HG02763 (cell line): Measurements from ENCODE around the gene MAN2A1.

Experiments
- ATAC-seq: cut with Tn5 transposase; IDR thresholded peaks from one replicate; pipeline ENCODE4 v1.9.1; 2021; ENCODE audit warnings: mild to moderate bottlenecking, moderate library complexity; ENCODE audit not compliant: unreplicated experiment

MAN2A1 gene

DNA sequence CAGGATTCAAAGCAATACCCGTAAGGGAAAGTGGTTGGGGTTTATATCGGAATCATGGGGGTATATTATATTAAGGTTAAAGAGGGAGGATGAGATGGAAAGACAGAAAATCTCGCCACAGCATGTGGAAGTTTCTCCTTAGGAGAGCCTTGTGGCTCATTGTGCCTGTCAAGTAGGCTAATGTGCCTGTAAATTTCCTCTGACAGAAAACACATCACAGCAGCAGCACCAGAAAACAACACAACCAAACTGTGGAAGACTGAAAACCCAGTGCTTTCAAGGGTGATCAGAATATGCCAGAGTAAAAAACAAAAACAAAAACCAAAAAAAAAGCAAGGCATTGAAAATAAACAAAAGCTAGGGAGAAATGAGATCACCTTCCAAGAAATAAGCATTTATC, 11.3 kb upstream of the MAN2A1 start:
- no peak for ATAC-seq

DNA sequence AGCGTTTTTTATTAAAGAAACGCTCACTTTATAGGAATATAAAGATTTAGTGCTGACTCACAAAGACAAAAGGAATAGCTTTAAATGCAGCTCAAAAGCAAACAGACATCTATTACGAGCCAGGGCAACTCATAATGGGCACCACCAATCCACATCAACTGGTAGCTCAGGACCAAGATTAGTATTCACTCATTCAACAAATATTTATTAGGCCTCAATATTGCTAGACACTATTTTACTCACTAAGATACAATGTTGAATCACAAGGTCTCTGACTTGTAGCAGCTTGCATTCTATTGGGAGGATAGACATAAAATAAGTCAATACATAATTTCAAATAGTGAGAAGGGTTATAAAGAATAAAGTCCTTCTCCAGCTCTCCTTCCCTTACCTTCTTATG, 8.0 kb upstream of the MAN2A1 start:
- no peak for ATAC-seq

DNA sequence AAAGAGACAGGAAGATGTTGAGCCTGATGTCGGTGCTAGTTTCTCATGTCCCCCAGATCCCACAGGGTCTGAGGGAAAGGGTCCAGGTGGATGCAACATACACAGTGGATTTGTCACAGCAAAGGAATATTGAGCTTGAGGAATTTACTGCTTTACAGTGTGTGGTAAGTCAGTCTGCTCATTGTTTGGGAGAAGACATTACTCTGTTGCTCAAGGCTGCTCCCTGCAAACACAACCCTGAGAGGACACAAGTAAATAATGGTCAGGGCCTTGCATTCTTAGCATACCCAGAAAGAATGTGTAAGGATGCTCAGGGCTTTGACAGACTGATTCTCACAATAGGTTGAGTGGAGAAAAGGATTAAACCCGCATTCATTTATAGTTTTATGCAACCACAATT, 7.3 kb upstream of the MAN2A1 start:
- no peak for ATAC-seq

DNA sequence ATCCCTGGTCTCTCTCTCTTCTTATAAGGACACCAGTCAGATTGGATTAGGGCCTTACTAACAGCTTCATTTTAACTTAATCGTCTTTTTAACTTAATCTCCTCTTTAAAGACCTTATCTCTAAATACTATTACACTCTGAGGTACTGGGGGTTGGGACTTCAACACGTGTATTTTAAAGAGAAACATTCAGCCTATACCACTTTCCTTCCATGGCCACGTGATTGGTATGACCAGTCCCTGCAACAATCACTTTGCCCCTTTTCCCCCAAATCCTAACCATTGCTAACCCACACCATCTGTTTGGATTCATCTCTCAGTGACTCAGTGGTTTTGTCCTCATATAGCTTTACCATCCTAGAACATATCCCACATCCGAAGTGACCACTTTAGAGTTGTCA, 3.8 kb upstream of the MAN2A1 start:
- no peak for ATAC-seq

DNA sequence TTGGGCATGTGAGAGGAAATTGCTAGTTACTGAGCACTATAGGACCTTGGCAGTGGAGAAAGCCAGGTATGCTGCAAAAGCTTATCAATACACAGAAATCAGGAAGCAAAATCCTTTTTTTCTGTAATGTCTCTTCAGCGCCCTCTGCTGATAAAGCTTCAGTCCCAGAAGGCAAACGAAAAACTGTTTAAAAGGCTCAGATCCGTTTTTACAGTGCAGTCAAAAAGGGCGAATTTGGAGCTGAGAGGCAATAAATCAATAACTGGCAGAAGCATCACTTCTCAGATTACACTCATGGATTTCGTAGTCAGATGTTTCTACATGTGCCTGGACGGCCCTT, 1.1 kb upstream of the MAN2A1 start:
- no peak for ATAC-seq

DNA sequence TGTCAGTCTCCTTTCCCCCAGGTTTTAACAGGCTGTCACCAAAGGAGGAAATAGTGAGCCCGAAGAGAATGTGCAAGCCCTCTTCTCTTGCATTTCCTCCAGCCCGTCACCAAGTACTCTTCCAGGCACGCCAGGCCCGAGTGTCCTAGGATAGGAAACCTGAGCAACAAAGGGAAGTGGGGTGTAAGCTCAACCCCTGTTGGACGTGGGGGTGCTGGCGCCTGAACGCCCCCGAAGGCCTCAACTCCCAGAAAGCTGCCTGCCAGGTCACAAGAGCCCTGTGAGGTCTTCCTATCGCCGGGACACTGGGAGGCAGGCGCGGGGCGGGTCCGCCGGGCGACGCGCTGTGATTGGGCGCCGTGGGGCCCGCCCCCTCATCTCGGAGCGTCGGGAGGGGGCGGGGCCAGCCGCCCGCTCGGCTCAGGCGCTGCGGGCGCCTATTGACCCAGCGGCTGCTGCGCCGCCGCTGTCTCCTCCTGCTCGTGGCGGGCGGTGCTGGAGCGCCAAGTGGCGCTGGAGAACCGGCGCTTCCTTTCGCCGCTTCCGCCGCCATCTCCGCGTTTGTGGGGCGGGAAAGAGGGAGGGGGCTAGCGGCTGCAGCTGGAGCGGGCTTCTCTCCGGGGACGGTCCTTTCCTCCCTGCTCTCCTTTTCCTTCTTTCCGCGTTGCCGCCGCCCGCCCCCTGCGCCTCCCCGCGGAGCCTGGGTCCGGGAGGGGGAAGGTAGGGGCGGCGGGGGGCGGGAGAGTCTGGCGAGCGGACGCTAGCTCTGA, 572 bp upstream of the MAN2A1 start:
- peak; percentile 74 for ATAC-seq

DNA sequence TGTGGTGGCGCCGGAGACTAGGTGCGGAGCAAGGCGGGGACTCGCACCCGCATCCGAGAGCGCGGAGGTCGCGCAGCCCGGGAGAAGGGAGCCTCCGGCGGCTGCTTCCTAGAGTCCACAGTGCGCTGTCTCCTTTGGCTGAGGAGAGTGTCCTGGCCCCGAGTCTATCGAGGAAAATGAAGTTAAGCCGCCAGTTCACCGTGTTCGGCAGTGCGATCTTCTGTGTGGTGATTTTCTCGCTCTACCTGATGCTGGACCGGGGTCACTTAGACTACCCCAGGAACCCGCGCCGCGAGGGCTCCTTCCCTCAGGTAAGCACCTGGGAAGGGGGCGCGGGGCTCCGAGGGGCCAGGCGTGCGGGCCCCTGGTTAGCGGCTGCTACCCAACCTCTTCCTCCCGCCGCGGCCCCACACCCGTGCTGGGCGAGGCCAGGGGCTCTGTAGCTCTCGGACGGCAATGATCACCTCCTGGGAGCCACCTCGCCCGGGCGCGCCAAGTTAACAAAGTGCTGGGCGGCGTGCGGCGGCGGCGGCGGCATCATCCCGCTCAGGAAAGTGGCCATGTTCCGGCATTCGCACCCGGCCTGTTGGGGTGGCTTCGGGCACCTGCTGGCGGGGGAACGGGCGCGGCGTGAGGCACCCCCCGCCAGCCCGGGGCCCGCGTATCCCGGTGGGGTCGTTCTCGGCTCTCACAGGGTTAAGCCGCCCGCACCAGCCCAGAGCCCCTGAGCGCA, 681 bp downstream of the MAN2A1 start:
- no peak for ATAC-seq

DNA sequence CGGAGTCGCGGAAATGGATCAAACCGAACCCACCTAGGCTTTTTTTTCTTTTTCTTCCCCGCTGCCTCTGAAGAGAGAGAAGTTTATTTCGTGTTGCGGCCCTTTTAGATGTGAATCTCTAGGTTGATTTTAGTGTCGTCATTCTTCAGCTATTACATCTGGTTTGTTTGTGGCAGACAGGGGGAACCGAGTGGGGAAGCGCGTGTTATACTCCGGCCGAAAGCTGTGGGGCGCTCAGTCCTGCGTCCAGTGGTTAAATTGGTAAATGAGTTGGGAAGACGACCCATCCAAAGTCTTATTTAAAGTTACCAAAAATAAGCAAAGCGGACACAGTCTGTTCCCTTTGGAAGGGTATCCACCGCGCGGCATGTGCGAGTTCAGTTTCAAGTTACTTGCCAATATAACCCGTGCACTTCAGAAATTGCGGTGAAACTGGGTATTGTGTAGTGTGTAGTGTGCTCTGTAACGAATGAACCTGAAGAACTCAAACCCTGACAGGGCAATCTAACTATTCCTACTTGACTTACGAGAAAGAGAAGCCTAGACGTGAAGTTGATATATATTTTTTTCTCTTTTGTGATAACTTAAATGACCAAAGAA, 1.3 kb downstream of the MAN2A1 start:
- peak; percentile 15 for ATAC-seq

DNA sequence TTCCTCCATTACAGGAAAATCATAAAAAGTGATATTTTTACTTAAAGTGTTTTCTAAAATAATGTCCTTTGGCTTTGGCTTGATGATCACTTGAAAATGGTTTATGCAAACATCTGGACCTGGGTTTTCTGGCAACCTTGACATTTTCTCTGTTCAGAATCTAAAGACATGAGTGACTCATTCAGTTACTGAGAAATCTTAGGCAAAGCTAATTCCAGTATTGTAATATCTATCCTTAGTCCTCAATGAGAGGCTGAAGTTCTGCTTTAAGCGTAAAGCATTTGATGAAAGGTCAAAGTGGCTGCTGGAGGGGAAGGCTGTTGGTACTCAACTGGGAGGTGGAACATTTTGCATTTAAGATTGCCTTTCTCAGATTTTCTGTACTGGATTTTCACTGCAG, 2.3 kb downstream of the MAN2A1 start:
- ATAC-seq = no peak

DNA sequence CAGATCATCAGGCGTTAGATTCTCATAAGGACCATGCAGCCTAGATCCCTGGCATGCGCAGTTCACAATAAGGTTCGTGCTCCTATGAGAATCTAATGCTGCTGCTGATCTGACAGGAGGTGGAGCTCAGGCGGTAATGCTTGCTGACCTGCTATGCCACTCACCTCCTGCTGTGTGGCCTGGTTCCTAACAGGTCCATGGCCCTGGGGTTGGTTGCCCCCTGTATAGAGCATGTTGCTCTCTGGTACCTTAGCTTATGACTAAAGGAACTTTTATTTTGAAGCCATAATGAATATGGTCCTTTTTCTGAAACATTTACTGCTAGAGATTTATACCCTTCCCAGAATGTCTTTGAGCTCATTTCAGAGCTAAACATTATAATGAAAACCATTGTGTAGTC, 3.1 kb downstream of the MAN2A1 start:
- no peak for ATAC-seq

DNA sequence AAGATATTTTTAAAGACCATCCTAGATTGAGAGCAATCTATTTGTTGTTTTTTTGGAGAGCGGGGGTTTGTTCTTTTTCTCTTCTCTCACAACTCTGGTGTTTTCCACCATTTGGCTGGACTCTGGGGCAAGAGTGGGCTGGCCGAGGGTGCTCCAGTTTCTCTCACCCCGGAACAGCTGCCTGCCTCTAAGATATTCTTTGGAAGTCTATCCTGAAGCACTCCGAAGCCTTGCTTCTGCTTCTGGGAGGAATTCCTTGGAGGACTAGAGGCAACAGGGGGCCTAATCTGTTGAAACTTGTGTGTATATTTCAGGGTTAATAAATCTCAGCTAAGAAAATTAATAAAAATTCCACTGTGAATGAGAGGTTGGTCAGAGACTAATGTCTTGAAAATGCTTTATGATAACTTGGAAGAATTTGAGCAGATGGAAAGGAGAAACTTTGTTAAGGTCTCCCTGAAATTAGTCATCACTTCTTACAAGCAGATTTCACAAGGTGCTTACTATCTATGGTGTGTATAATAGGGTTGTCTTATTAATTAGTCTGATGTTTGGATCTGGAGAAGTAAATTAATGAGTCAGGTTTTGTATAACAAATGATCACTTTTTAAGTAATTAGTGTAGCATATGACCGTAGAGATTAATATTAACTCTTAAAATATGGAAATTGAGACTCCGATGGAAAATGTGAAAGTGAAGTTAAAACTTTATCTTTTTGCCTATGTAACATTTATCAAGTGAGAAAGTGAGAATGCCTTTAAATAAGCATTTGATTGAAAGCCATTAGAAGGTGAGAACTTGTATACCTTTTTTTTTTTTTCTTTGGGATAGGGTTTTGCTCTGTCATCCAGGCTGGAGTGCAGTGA, 4.0 kb downstream of the MAN2A1 start:
- ATAC-seq = no peak

DNA sequence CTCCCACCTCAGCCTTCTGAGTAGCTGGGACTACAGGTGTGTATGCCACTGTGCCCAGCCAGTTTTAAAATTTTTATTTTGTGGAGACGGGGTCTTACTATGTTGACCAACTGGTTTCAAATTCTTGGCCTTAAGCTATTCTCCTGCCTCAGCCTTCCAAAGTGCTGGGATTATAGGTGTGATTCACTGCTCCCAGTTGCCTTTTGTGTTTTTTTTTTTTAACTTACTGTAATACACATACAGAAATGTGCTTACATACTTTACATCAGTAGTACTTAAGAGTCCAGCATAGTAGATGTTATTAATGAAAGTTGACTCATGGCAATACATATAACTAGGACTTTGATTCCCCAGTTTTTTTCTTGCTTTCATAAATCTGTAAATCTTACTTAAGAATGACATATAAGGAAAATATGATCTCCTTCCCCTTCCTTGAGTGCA, 4.7 kb downstream of the MAN2A1 start:
- no peak for ATAC-seq

DNA sequence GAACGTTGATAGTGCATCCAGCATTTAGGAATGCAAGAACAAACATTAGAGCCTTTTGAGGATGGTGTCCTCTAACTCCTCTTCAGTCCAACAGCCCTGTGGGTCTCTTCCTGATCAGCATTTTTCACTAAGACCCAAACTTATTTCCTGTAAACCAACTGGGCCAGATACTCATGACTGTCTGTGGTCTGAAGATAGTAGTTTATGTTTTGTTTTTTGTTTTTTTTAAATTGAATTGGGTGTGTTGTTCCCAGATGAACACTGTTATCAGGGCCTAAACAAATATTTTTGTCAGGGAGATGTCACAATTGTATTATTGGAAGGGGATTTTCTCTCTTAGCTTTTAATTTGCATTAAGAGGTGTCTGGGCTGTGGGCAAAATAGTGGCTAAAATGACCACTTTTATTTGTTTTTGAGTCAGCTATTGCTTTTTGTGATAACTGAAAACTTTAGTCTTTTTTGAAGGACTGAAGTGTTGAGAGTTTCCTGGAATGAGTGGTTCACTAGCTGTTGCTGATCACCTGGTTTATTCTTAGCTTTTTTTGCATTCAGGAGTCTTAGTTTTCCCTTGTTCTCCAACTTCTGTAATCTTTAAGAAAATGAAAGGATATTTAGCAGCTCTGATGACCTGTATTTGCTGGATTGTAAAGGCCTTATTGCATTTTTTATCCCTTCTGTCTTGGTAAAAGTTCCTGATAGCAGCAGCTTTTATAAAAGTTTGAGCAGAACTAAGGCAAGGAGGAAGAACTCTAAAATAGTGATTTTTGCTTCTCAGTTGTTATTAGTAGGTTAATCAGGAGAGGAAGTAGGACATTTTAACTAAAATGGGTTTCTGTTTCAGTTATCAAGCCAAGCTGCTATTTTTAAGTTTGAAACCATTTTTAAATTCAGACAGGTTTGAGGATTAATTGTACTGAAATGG, 5.5 kb downstream of the MAN2A1 start:
- peak; percentile 59 for ATAC-seq

DNA sequence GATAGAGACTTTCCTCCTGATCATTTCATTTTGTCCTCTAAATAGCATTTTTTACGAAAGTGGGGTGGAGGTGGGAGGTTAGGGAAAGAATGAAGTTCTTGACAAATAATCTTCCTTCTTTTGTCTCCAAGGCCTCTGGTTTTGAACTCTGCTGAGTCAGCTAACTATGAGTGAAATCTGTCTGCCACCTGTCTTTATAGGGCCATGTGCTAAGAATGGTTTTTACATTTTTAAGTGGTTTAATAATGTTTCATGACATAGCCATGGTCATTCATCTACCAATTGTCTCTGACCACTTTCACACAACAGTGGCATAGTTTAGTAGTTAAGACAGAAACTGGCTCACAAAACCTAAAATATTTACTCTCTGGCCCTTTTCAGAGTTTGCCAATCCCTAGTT, 7.6 kb downstream of the MAN2A1 start:
- no peak for ATAC-seq

DNA sequence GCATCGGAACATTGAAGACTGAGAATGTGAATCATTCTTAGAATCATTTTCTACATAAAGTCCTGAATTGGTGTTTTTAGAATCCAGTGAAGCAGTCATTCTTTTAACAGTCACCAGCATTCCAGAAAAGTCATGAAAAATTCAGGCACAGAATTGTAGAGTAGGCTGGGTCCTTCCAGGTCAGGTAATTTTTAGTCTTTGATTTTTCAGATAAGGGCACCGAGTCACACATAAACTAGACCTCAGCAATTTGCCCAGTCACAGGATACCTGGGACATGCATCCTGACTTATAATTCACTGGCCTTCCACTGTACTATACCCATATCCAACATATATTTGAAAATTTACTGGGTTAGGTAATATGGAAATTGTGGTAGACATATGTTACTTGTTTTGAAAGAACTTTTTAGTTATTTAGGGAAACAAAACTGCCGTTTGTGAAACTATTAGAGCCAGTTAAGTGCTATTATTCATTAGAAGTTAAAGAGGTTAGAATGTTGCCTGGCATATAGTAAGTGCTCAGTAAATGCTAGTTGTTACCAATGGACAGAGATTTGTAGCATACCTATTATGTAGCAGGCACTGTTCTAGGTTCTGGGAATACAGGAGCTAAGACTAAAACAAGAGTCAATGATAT, 10.9 kb downstream of the MAN2A1 start:
- ATAC-seq = no peak

DNA sequence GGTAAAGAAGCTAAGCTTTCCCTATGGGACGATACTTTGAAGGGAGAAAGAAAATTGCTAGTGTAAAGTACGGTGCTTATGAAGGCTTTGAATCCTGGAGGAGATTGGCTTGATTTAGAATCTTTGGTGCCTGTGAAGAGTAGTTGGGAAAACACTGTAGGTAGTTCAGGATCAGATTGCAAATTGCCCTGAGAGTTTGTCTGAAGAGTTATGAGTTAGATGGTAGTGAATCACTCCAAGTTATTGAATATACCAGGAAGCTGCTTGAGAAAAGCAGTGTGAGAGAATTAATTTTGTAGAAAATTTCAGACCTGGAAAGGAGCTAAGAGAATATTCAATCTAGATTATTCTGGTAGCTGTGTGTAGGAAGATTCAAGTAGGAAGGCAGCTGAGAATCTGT, 11.5 kb downstream of the MAN2A1 start:
- no peak for ATAC-seq

DNA sequence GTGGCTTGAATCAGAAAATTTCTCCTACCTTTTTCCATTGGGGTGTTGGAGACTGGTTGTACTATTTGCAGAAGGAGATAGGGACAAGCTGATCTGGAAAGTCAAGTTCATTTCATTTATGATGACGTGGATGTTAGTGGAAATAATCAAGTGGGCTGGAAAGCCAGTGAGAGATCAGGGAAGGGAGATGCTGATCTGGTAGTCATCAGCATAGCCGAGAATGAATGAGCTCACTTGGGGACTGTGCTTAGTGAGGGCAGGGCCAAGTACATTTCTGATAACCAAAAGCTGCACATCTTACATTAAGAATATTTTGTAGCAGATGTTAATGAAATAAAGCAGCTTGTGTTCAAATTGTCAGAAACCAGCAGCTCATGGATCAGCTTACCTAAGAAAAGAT, 12.1 kb downstream of the MAN2A1 start:
- ATAC-seq = no peak

DNA sequence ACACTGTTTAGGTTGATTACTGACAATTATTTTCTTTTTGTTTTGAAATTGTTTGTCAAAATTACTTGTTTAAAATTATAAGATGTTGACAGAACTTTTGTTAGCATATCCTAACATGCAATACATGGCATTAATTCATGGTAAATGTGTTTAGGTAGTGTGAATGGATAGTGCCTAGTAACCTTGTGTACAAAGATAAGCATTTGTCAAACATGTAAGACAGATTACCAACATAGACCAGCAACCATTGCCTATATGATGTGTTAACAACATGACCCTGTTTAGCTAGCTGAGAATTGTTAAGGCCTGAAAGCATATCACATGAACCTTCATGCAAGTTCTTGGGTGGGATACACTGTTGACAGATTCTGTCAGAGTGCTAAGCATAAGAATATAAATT, 13.4 kb downstream of the MAN2A1 start:
- no peak for ATAC-seq

DNA sequence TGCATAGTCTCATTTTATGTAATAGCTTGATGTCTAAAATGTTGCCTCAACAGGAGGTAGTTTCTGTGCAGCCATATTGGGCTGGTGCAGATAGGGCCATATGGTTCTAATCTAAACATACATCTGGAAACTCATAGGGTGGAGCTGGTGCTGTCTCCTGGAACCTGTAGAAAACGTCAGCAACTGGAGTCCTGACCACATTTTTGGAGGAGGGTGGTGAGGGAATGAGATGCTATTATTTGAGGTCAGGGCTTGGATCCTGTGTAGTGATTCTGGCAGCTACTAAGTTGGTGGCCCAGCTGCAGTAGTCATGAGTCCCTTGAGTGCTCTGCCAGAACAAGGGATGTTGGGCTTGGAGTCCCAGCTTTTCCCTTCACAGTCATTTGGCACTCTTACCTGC, 14.1 kb downstream of the MAN2A1 start:
- no peak for ATAC-seq
